Transverse colon (tissue), 3 donors: ENCODE measurements around the gene STIM1.

ENCODE experiments used
- EP300 ChIP-seq: sonication (generic); formaldehyde crosslinking; IDR thresholded peaks from one replicate; pipeline ENCODE4 v1.6.1; 2017; ENCODE audit warnings: antibody characterized with exemption, low read depth
- POLR2A ChIP-seq: fragments of 450-650 bp; IDR thresholded peaks from one replicate; pipeline ENCODE4 v1.6.1; 2016; ENCODE audit warnings: antibody characterized with exemption, mild to moderate bottlenecking, moderate library complexity
- TF ChIP-seq, protein P1 (sequence below), 5 experiments: fragments of 200-600 bp in 3 of 5; fragments of 450-650 bp in 2 of 5; sonication (generic) in 3 of 5; IDR thresholded peaks; 1 replicate in 2 of 5; 2 replicates in 3 of 5; pipeline ENCODE4 v1.5.1; 2016 to 2017; ENCODE audit warnings: antibody characterized with exemption in 5 of 5, inconsistent platforms in 3 of 5, mild to moderate bottlenecking in 2 of 5, moderate library complexity in 1 of 5

DNA sequence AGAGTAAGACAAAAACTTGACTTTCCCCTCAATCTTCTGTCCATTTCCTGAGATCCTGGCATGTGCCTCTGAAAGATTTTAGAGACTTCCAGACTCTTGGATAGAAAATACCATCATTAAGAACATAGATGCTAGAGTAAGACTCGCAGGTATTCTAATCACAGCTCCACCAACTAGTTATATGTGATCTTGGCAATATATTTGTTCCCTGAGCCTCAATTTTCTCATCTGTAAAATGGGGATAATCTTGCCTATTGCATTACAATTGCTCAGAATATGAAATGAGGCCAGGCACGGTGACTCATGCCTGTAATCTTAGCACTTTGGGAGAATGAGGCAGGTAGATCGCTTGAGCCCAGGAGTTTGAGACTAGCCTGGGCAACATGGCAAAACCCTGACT is 25.4 kb upstream of the STIM1 start:
- TF ChIP-seq, protein P1, sequence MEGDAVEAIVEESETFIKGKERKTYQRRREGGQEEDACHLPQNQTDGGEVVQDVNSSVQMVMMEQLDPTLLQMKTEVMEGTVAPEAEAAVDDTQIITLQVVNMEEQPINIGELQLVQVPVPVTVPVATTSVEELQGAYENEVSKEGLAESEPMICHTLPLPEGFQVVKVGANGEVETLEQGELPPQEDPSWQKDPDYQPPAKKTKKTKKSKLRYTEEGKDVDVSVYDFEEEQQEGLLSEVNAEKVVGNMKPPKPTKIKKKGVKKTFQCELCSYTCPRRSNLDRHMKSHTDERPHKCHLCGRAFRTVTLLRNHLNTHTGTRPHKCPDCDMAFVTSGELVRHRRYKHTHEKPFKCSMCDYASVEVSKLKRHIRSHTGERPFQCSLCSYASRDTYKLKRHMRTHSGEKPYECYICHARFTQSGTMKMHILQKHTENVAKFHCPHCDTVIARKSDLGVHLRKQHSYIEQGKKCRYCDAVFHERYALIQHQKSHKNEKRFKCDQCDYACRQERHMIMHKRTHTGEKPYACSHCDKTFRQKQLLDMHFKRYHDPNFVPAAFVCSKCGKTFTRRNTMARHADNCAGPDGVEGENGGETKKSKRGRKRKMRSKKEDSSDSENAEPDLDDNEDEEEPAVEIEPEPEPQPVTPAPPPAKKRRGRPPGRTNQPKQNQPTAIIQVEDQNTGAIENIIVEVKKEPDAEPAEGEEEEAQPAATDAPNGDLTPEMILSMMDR (IDR thresholded peaks at IDR 0.05) = no peak
- TF ChIP-seq EP300 (no peak), POLR2A (no peak)
